Effector memory CD4-positive, alpha-beta T cell (primary cell): ENCODE measurements around the gene CELF2.

Experiments
- DNase-seq, 3 donors: peaks; one replicate each; pipeline ENCODE4 v3.0.0-alpha.2; 2020
- H3K27ac ChIP-seq: 2 replicates; pipeline ENCODE4 v1.7.0; 2013; ENCODE audit warnings: mild to moderate bottlenecking, low read length, moderate library complexity; ENCODE audit not compliant: insufficient read depth, poor library complexity, severe bottlenecking
- H3K27me3 ChIP-seq: replicated peaks from 2 replicates; pipeline ENCODE4 v1.7.0; 2013; ENCODE audit warnings: mild to moderate bottlenecking, low read length; ENCODE audit not compliant: insufficient read depth, control insufficient read depth, poor library complexity, severe bottlenecking
- H3K36me3 ChIP-seq: 2 replicates; pipeline ENCODE4 v1.7.0; 2013; ENCODE audit warnings: mild to moderate bottlenecking, low read length, moderate library complexity; ENCODE audit not compliant: control insufficient read depth, insufficient read depth
- H3K4me1 ChIP-seq: 2 replicates; pipeline ENCODE4 v1.7.0; 2013; ENCODE audit warnings: low read length, mild to moderate bottlenecking; ENCODE audit not compliant: control insufficient read depth, insufficient read depth, poor library complexity, severe bottlenecking
- H3K4me3 ChIP-seq: 2 replicates; pipeline ENCODE4 v1.7.0; 2013; ENCODE audit warnings: low read length, low read depth, mild to moderate bottlenecking; ENCODE audit not compliant: insufficient read depth, poor library complexity, severe bottlenecking
- H3K9me3 ChIP-seq: 2 replicates; pipeline ENCODE4 v1.7.0; 2013; ENCODE audit warnings: mild to moderate bottlenecking, low read length, moderate library complexity; ENCODE audit not compliant: control insufficient read depth

The CELF2 gene

DNA sequence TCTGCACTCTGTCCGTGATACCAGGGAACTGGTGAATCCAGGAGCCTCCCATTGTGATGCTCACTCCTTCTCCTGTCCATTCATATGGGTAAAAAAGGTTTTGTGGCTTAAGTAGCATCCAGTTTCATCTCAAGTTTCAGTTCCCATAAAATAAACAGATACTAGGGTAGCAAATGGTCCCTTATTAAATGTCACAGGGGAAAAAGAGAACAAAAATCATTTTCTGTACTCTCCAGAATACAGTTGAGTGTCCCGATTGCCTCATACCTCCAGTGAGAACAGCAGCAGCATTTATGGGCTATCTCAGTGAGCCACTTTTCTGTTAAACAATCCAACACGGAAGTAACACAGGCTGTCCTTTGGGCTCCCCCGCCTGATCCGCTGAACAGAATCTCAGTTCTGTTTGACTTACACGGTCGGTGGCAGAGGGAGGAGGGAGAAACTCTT, 179.6 kb downstream of the CELF2 start:
- no peak overlapping the region for H3K4me3 ChIP-seq

DNA sequence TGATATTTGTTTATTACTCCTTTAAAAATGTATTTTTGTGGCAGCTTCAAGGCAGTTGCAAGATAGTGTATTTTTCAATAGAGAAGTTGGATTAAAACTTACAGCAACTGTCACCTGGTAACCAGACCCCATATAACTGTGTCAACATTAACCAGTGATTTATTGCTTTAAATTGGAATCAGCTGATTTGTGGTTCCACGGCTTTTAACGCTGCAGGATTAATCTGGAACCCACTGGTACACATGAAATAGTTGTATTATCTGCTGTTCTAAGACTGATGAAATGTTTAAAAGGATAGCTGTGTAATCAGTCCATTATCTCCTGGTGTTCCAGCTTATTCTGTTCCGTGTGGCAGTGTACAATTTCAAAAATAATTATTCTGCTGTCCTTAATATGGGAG, 180.2 kb downstream of the CELF2 start:
- H3K27ac ChIP-seq, result no peak overlapping the region

More for the DNA sequence above, 179.6 kb downstream of the CELF2 start:
- H3K36me3 ChIP-seq, result peaks cover 58% of the 10 kb centered on the region
- H3K27me3 ChIP-seq, result no peaks in the 10 kb centered on the region
- DNase-seq, result no peak
- peaks cover 49% of the 10 kb centered on the region for H3K4me1 ChIP-seq
- H3K27ac ChIP-seq, result no peak overlapping the region
- no peaks in the 10 kb centered on the region for H3K9me3 ChIP-seq

DNA sequence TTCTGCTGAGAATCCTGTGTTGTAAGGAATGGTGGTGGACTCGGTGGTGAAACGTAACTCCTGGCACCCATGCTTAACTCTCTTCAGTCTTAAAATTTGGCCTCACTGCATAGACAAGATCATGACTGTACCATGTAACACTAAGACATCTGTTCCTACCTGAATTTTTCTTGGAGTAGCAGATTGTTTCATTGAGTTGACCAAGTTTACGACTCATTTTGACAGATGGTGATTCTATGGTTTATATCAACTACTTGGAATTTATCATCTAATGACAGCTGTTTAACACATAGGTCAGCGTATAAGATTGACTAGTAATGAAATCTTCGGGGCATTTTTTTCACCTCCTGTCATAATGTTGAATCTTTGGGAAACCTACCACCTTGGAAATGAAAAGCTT, 184.2 kb downstream of the CELF2 start:
- Histone ChIP-seq H3K27ac (no peak overlapping the region), H3K9me3 (no peaks in the 10 kb centered on the region), H3K36me3 (peaks cover 65% of the 10 kb centered on the region), H3K27me3 (no peaks in the 10 kb centered on the region), H3K4me1 (peaks cover 40% of the 10 kb centered on the region), H3K4me3 (no peak overlapping the region)
- DNase-seq, result no peak

More for the DNA sequence above, 180.2 kb downstream of the CELF2 start:
- Histone ChIP-seq H3K36me3 (peaks cover 53% of the 10 kb centered on the region), H3K9me3 (no peaks in the 10 kb centered on the region), H3K4me3 (no peak overlapping the region), H3K4me1 (peaks cover 44% of the 10 kb centered on the region), H3K27me3 (no peaks in the 10 kb centered on the region)
- DNase-seq, result no peak

GRCh38 chr10:11204351-11204942, 186.8 kb downstream of the CELF2 start:
- no peaks in the 10 kb centered on the region for H3K27me3 ChIP-seq
- no peaks in the 10 kb centered on the region for H3K9me3 ChIP-seq
- no peak overlapping the region for H3K27ac ChIP-seq
- peaks cover 64% of the 10 kb centered on the region for H3K36me3 ChIP-seq
- DNase-seq, result no peak
- H3K4me3 ChIP-seq, result no peak overlapping the region
- peaks cover 47% of the 10 kb centered on the region for H3K4me1 ChIP-seq

GRCh38 chr10:11205030-11205772, 187.5 kb downstream of the CELF2 start:
- DNase-seq, result no peak
- H3K36me3 ChIP-seq, result peaks cover 62% of the 10 kb centered on the region
- H3K4me1 ChIP-seq, result peaks cover 48% of the 10 kb centered on the region
- no peak overlapping the region for H3K4me3 ChIP-seq
- H3K27me3 ChIP-seq, result no peaks in the 10 kb centered on the region
- H3K27ac ChIP-seq, result no peak overlapping the region
- no peaks in the 10 kb centered on the region for H3K9me3 ChIP-seq

GRCh38 chr10:11206676-11207559, 189.2 kb downstream of the CELF2 start:
- Histone ChIP-seq H3K36me3 (peaks cover 53% of the 10 kb centered on the region), H3K27ac (no peak overlapping the region)

DNA sequence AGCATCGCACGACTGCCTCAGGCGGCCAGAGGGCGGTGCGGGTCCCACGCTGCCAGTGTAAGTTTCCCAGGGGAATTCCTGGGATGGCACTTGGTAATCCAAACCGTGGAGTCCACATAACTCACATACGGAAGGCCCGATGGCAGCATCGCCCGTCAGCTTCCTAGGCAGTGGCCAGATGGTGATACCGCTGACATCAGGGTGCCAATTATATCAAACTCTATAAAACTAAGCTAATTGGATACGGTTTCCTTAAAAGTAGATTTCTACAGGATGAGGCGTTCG, 189.8 kb downstream of the CELF2 start:
- Histone ChIP-seq H3K27me3 (no peaks in the 10 kb centered on the region), H3K4me3 (no peak overlapping the region), H3K36me3 (peaks cover 51% of the 10 kb centered on the region), H3K9me3 (no peaks in the 10 kb centered on the region), H3K27ac (no peak overlapping the region), H3K4me1 (peaks cover 68% of the 10 kb centered on the region)
- DNase-seq, result no peak

More at GRCh38 chr10:11206676-11207559, 189.2 kb downstream of the CELF2 start:
- Histone ChIP-seq H3K9me3 (no peaks in the 10 kb centered on the region), H3K4me3 (no peak overlapping the region), H3K27me3 (no peaks in the 10 kb centered on the region), H3K4me1 (peaks cover 62% of the 10 kb centered on the region)
- DNase-seq, result no peak

- H3K4me3 ChIP-seq, result no peak overlapping the region
- peak overlapping the region; percentile 60 for H3K27ac ChIP-seq
- peaks cover 51% of the 10 kb centered on the region for H3K36me3 ChIP-seq
- no peaks in the 10 kb centered on the region for H3K27me3 ChIP-seq
- H3K9me3 ChIP-seq, result no peaks in the 10 kb centered on the region
- DNase-seq, result no peak
- peaks cover 75% of the 10 kb centered on the region for H3K4me1 ChIP-seq
Observed at GRCh38 chr10:11208243-11208642, 190.6 kb downstream of the CELF2 start.

DNA sequence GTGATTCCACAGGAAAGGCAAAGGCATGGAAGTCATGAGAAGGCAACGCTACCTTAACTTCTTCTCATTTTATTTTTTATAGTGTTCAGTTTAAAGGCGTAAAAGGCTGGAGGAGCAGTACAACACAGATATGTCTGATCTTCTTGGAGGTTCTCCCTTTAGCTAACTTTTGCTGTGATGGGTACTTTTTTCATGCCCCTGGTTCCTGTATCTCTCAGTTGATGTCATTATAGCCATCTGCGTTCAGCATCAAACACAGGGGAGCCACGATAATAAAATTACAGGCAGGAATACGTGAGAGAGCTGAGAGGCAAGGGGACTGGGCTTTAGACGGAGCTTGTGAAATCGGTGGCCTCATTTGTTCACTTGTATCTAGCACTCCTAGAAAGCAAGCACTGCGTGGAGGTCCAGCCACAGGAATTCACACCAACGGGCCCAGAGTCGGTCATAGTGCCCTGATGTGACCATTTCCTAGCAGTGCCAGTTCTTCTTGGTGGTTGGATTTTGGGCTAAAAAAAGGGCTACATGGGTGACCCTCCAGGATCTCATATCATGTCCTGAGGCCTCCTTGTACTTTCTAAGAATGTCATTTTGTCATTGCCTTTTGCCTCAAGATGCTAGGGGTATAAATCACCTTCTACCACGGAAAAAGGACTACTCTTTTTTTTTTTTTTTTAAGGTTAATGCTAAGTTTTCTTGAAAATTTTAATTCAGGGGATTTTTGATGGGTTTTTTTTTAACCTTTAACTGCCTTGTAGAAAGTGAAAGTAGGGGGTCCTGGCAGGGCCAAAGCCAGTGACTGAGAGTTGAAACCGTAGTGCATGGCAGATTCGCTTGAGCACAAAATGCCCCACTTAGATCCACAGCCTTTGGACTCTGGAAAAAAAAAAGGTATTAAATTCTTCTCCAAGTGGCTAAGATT, 191.5 kb downstream of the CELF2 start:
- Histone ChIP-seq H3K9me3 (no peaks in the 10 kb centered on the region), H3K36me3 (peaks cover 50% of the 10 kb centered on the region), H3K4me1 (peaks cover 78% of the 10 kb centered on the region), H3K27me3 (no peaks in the 10 kb centered on the region), H3K27ac (peak overlapping the region; percentile 60), H3K4me3 (peak overlapping the region; percentile 21)
- DNase-seq, result no peak
